IMR-90 (cell line): ENCODE results near the gene UBA5. TPM values are rescaled to one million over a fixed set of nuclear protein-coding genes. Genes with fewer than 3 reads are reported as not detected.

ENCODE experiments used
- ATAC-seq: fragments of 200-7000 bp; cut with Tn5 transposase; 2 replicates; pipeline ENCODE4 v1.9.1; 2020; ENCODE audit warnings: low read depth, mild to moderate bottlenecking, moderate library complexity
- BruUV-seq: library from RNA; stranded (reverse); fragments of 400-500 nt; replicated peaks from 2 replicates; lab custom pipeline; 2021; lab: Mats Ljungman, UMichigan
- CTCF ChIA-PET: fragments of 300-600 bp; formaldehyde crosslinking; extraction: SDS; loops from one replicate; lab custom pipeline; 2021; ENCODE audit warnings: antibody characterized with exemption; lab: Yijun Ruan, JAX
- POLR2A ChIA-PET: fragments of 300-600 bp; sonication (Branson Sonifier 250); formaldehyde crosslinking; loops from one replicate; lab custom pipeline; 2022; ENCODE audit warnings: antibody characterized with exemption; ENCODE audit not compliant: unreplicated experiment; lab: Charles Lee
- DNase-seq: peaks from one replicate; pipeline ENCODE4 v3.0.0; 2013
- H2AFZ ChIP-seq: replicated peaks from 2 replicates; pipeline ENCODE3; 2013; ENCODE audit warnings: low read length, mild to moderate bottlenecking; ENCODE audit not compliant: poor library complexity
- H2AK5ac ChIP-seq: 2 replicates; pipeline ENCODE4 v1.6.1; 2013; ENCODE audit warnings: low read depth, low read length, inconsistent platforms
- H2AK9ac ChIP-seq: replicated peaks from 2 replicates; pipeline ENCODE3; 2013; ENCODE audit warnings: mild to moderate bottlenecking, low read depth, low read length, moderate library complexity; ENCODE audit not compliant: poor library complexity
- H2BK120ac ChIP-seq: 2 replicates; pipeline ENCODE4 v1.6.1; 2013; ENCODE audit warnings: low read depth, low read length, inconsistent platforms
- H2BK15ac ChIP-seq: 3 replicates; pipeline ENCODE4 v1.6.1; 2013; ENCODE audit warnings: low read depth, low read length, inconsistent platforms
- H2BK20ac ChIP-seq: 2 replicates; pipeline ENCODE4 v1.6.1; 2013; ENCODE audit warnings: low read depth, mild to moderate bottlenecking, inconsistent platforms, low read length, moderate library complexity
- H2BK5ac ChIP-seq: 2 replicates; pipeline ENCODE4 v1.6.1; 2013; ENCODE audit warnings: mild to moderate bottlenecking, low read depth, low read length, inconsistent platforms; ENCODE audit not compliant: poor library complexity, severe bottlenecking
- H3K14ac ChIP-seq: replicated peaks from 2 replicates; pipeline ENCODE4 v1.6.1; 2013; ENCODE audit warnings: low read depth, low read length, inconsistent platforms
- H3K18ac ChIP-seq: 2 replicates; pipeline ENCODE4 v1.6.1; 2013; ENCODE audit warnings: low read depth, low read length, control low read depth
- H3K23ac ChIP-seq: 2 replicates; pipeline ENCODE4 v1.6.1; 2013; ENCODE audit warnings: low read depth, low read length, inconsistent platforms
- H3K27ac ChIP-seq: 2 replicates; pipeline ENCODE4 v1.5.1; 2013; ENCODE audit warnings: mild to moderate bottlenecking, control low read depth, low read length; ENCODE audit not compliant: insufficient read depth
- H3K27me3 ChIP-seq: 2 replicates; pipeline ENCODE4 v1.6.1; 2013; ENCODE audit warnings: low read length; ENCODE audit not compliant: control insufficient read depth, insufficient read depth
- H3K36me3 ChIP-seq: 2 replicates; pipeline ENCODE4 v1.6.1; 2013; ENCODE audit warnings: low read length, mixed read lengths; ENCODE audit not compliant: control insufficient read depth, insufficient read depth
- H3K4ac ChIP-seq: 2 replicates; pipeline ENCODE4 v1.6.1; 2013; ENCODE audit warnings: low read depth, low read length, inconsistent platforms
- H3K4me1 ChIP-seq: 2 replicates; pipeline ENCODE4 v1.6.1; 2013; ENCODE audit warnings: low read length, mixed read lengths; ENCODE audit not compliant: control insufficient read depth, insufficient read depth
- H3K4me2 ChIP-seq: 2 replicates; pipeline ENCODE4 v1.6.1; 2013; ENCODE audit warnings: low read depth, mild to moderate bottlenecking, control low read depth, low read length, moderate library complexity
- H3K4me3 ChIP-seq: 2 replicates; pipeline ENCODE4 v1.5.1; 2013; ENCODE audit warnings: low read depth, mild to moderate bottlenecking, control low read depth, low read length, moderate library complexity; ENCODE audit not compliant: insufficient read depth
- H3K56ac ChIP-seq: 2 replicates; pipeline ENCODE4 v1.6.1; 2013; ENCODE audit warnings: low read length, inconsistent platforms; ENCODE audit not compliant: insufficient read depth; ENCODE audit errors: extremely low read depth
- H3K79me1 ChIP-seq, 2 experiments: 2 replicates each; pipeline ENCODE4 v1.6.1; 2013; ENCODE audit warnings: low read length in 2 of 2, inconsistent platforms in 1 of 2, low read depth in 1 of 2
- H3K9ac ChIP-seq: 2 replicates; pipeline ENCODE4 v1.6.1; 2013; ENCODE audit warnings: low read depth, low read length, control low read depth
- H3K9me1 ChIP-seq: 2 replicates; pipeline ENCODE4 v1.6.1; 2013; ENCODE audit warnings: low read length, inconsistent platforms; ENCODE audit not compliant: insufficient read depth
- H3K9me3 ChIP-seq: 2 replicates; pipeline ENCODE4 v1.6.1; 2013; ENCODE audit warnings: low read length; ENCODE audit not compliant: control insufficient read depth, insufficient read depth
- H4K20me1 ChIP-seq: 2 replicates; pipeline ENCODE4 v1.6.1; 2013; ENCODE audit warnings: low read length, inconsistent platforms; ENCODE audit not compliant: insufficient read depth
- H4K5ac ChIP-seq: 2 replicates; pipeline ENCODE4 v1.6.1; 2013; ENCODE audit warnings: mild to moderate bottlenecking, low read depth, low read length, control low read depth
- H4K8ac ChIP-seq, 2 experiments: 2 replicates each; pipeline ENCODE4 v1.6.1; 2013; ENCODE audit warnings: low read depth in 2 of 2, low read length in 2 of 2, control low read depth in 1 of 2, inconsistent platforms in 1 of 2
- H4K91ac ChIP-seq: 2 replicates; pipeline ENCODE4 v1.6.1; 2013; ENCODE audit warnings: low read depth, low read length, inconsistent platforms; ENCODE audit not compliant: insufficient read depth
- BHLHE40 ChIP-seq: fragments of 150-350 bp; IDR thresholded peaks from 2 replicates; pipeline ENCODE4 v1.6.1; 2016; ENCODE audit warnings: mild to moderate bottlenecking, low read depth, low read length
- CHD1 ChIP-seq: IDR thresholded peaks from 2 replicates; pipeline ENCODE4 v1.6.1; 2012; ENCODE audit warnings: low read depth, low read length, improper control_type of control experiment
- MAFK ChIP-seq: IDR thresholded peaks from 2 replicates; pipeline ENCODE4 v1.6.1; 2012; ENCODE audit warnings: low read depth, low read length, improper control_type of control experiment
- MAZ ChIP-seq: IDR thresholded peaks from 2 replicates; pipeline ENCODE4 v1.6.1; 2012; ENCODE audit warnings: low read depth, mild to moderate bottlenecking, low read length, improper control_type of control experiment, moderate library complexity, borderline replicate concordance
- POLR2A ChIP-seq: IDR thresholded peaks from 2 replicates; pipeline ENCODE4 v1.6.1; 2012; ENCODE audit warnings: mild to moderate bottlenecking, low read depth, low read length
- SMC3 ChIP-seq: fragments of 150-350 bp; IDR thresholded peaks from 2 replicates; pipeline ENCODE4 v1.6.1; 2016; ENCODE audit warnings: low read depth, mild to moderate bottlenecking, antibody characterized with exemption, low read length, moderate library complexity
- USF2 ChIP-seq: fragments of 150-350 bp; IDR thresholded peaks from 2 replicates; pipeline ENCODE4 v1.6.1; 2017; ENCODE audit warnings: mild to moderate bottlenecking, antibody characterized with exemption, low read length, low read depth
- WGBS, 2 experiments: methylation state at CpG; one replicate each; pipeline versions ENCODE4 v1.1.5 to v1.1.7; 2013; ENCODE audit warnings: missing lambda C conversion rate in 2 of 2; ENCODE audit not compliant: insufficient read length in 1 of 2; ENCODE audit errors: extremely low coverage in 2 of 2; 5-methylcytosine and 5-hydroxymethylcytosine counted together
- dilution Hi-C: fragments of 300-500 bp; cut with HindIII; formaldehyde crosslinking; loops from one replicate; pipeline ENCODE4 v1.14.3; 2018; ENCODE audit warnings: low sequenced_read_pairs; ENCODE audit not compliant: unreplicated experiment
- in situ Hi-C: fragments of 300-500 bp; cut with MboI; formaldehyde crosslinking; loops from 3 replicates; pipeline ENCODE4 v1.14.3; 2019; ENCODE audit warnings: low sequenced_read_pairs, inconsistent platforms, mixed read lengths
- intact Hi-C: fragments of 100-400 bp; cut with micrococcal nuclease; formaldehyde crosslinking; loops from 2 replicates; pipeline ENCODE4 v1.10.0; 2022
- polyA plus RNA-seq, 3 experiments: library from polyadenylated mRNA; depleted of rRNA; stranded (reverse); fragments of >200 nt; gene quantifications; 2 replicates each; pipeline ENCODE4 v1.2.3, GENCODE V29; 2012; ENCODE audit warnings: low replicate concordance in 1 of 3
- total RNA-seq: library from RNA; depleted of rRNA; stranded (reverse); fragments of >200 nt; gene quantifications from 2 replicates; pipeline ENCODE4 v1.2.3, GENCODE V29; 2012

UBA5 gene
- total and polyA plus RNA-seq, 2 of the 4 experiments (the other 2 are of a cell fraction) = 20.3 to 30.4 TPM

- WGBS, 2 experiments = 0% methylated on average over 2 of the region's 96 CpGs; no CpG with 5 or more reads in 1 of the 2 experiments
- H4K20me1 ChIP-seq = peaks cover 8% of the 10 kb centered on the region; the same call in 1 of the 2 replicates
- peak within 1 kb of the TSS; percentile 81 for H4K5ac ChIP-seq
- peak within 1 kb of the TSS; percentile 86 for H2AK9ac ChIP-seq
- TF ChIP-seq USF2 = no peak
- TF ChIP-seq CHD1 = no peak
- TF ChIP-seq POLR2A = peak; percentile 89
- TF ChIP-seq SMC3 = no peak
- no peak for TF ChIP-seq BHLHE40
- TF ChIP-seq MAZ = peak; percentile 55; the same call in 1 of the 2 replicates
- no peak for TF ChIP-seq MAFK
- peak within 1 kb of the TSS; percentile 96 for H3K4me3 ChIP-seq
- no peaks in the 10 kb centered on the region for H3K9me3 ChIP-seq
- CTCF ChIA-PET = no interaction called here
- H4K8ac ChIP-seq = peak within 1 kb of the TSS; percentile 56 to 81
- in situ Hi-C loops (loop anchor here (25.0 kb wide), 1 partner anchor 890 kb away; no protein-coding TSS in a partner anchor), intact Hi-C loops (loop anchor here (2.0 kb wide), 1 partner anchor 850 kb away; the partner anchor contains the start of gene CDV3), dilution Hi-C loops (no loop called here)
- peak within 1 kb of the TSS; percentile 98 for H2AFZ ChIP-seq
- H3K18ac ChIP-seq = peak within 1 kb of the TSS; percentile 62
- ATAC-seq (peak; percentile 87), DNase-seq (peak; percentile 96)
- H3K9ac ChIP-seq = peak within 1 kb of the TSS; percentile 92
- peak within 1 kb of the TSS; percentile 84 for H3K14ac ChIP-seq
- peak within 1 kb of the TSS; percentile 88 for H3K27ac ChIP-seq
- H3K23ac ChIP-seq = peak within 1 kb of the TSS; percentile 91
- H4K91ac ChIP-seq = peak within 1 kb of the TSS; percentile 82
- H3K36me3 ChIP-seq = peaks cover 6% of the 10 kb centered on the region
- peak within 1 kb of the TSS; percentile 33; the same call in 1 of the 2 replicates for H2AK5ac ChIP-seq
- peak within 1 kb of the TSS; percentile 69; the same call in 1 of the 3 replicates for H2BK15ac ChIP-seq
- H2BK20ac ChIP-seq = peak within 1 kb of the TSS; percentile 33; the same call in 1 of the 2 replicates
- H2BK120ac ChIP-seq = peak within 1 kb of the TSS; percentile 90
- peaks cover 8% of the 10 kb centered on the region for H3K9me1 ChIP-seq
- POLR2A ChIA-PET = interaction anchor here (0.7 kb wide), 1 partner anchor 1672 kb away, joined by 4 read pairs; no protein-coding TSS in a partner anchor
- H3K27me3 ChIP-seq = no peaks in the 10 kb centered on the region
- H3K4me2 ChIP-seq = peak within 1 kb of the TSS; percentile 91
- H3K79me1 ChIP-seq = peaks cover 3 to 31% of the 10 kb centered on the region in 2 experiments
- no TSS peak for BruUV-seq
- H3K56ac ChIP-seq = peak within 1 kb of the TSS; percentile 81
- H3K4me1 ChIP-seq = peaks cover 7% of the 10 kb centered on the region
- peak within 1 kb of the TSS; percentile 91 for H2BK5ac ChIP-seq
- peak within 1 kb of the TSS; percentile 92 for H3K4ac ChIP-seq
Measured at GRCh38 chr3:132722165-132723023, 62.3 kb downstream of the UBA5 start, which contains the start of gene NPHP3. Gene NPHP3, minus strand, starts transcription at chr3:132722409. Its CDS starts 54 bp downstream, at chr3:132722355.
